ENCODE data around the gene TLCD2. TPM values are rescaled to one million over a fixed set of nuclear protein-coding genes. Genes with fewer than 3 reads are reported as not detected.
"Not testable (repeated sequence)": the region's sequence is repeated elsewhere in the genome, so short reads cannot be mapped to it uniquely, and the experiment has no call there.

Gene TLCD2
- total RNA-seq, 1 experiment from 2014 or later: 6.7 TPM

GRCh38 chr17:1710807-1711553 is 803 bp upstream of the TLCD2 start:
- ChIA-PET CTCF (no interaction called here), POLR2A (ENCODE audit: unreplicated experiment) (interaction anchor here (0.6 kb wide), 1 partner anchor 515 kb away, joined by 5 read pairs; no protein-coding TSS in a partner anchor)
- intact Hi-C loops (cut with micrococcal nuclease; ENCODE audit: unreplicated experiment): loop anchor here (10.0 kb wide), 1 partner anchor 304 kb away; no protein-coding TSS in a partner anchor

GRCh38 chr17:1709403-1709951 is 700 bp downstream of the TLCD2 start:
- 0 out of 2 replicates have a peak, but pooled peaks cover 14% of the 10 kb centered on the region for H3K36me3 ChIP-seq (ENCODE audit: low read depth)
- peaks cover 26% of the 10 kb centered on the region for H3F3A ChIP-seq (ENCODE audit: insufficient read depth, low read depth)
- peaks cover 4% of the 10 kb centered on the region; the same call in 1 of the 2 replicates for H4K20me1 ChIP-seq (ENCODE audit: insufficient read depth)
- DNase-seq: no peak
- BruUV-seq (replicated peaks): no TSS peak
- POLR2A ChIA-PET (ENCODE audit: unreplicated experiment): interaction anchor here (0.5 to 0.6 kb wide), 2 partner anchors 23 to 41 kb away, joined by 3 read pairs; no protein-coding TSS in a partner anchor
- no peak overlapping the region for H3K27ac ChIP-seq
- intact Hi-C loops (cut with micrococcal nuclease; ENCODE audit: unreplicated experiment): no loop called here
- H3K27me3 ChIP-seq (ENCODE audit: insufficient read depth, low read depth): no peaks in the 10 kb centered on the region
- peaks cover 20% of the 10 kb centered on the region for H3K79me2 ChIP-seq (ENCODE audit: low read depth)
- H3K9me3 ChIP-seq (ENCODE audit: insufficient read depth, low read depth): no peaks in the 10 kb centered on the region
- H3K9me2 ChIP-seq (ENCODE audit: insufficient read depth): no peaks in the 10 kb centered on the region
- CTCF ChIA-PET: interaction anchor here (1.0 kb wide), 1 partner anchor 25 kb away, joined by 3 read pairs; no protein-coding TSS in a partner anchor
- TF ChIP-seq EZH2 (IDR thresholded peaks at IDR 0.05; ENCODE audit: low read depth) (no peak), CTCF (conservative IDR thresholded peaks at IDR 0.05) (no peak)
- no peak overlapping the region for H2AFZ ChIP-seq
- peak overlapping the region; percentile 83 for H3K4me2 ChIP-seq
- H3K4me1 ChIP-seq (replicated peaks; ENCODE audit: insufficient read depth): peaks cover 18% of the 10 kb centered on the region
- peak overlapping the region; percentile 70 for H3K4me3 ChIP-seq

More at GRCh38 chr17:1710807-1711553, 803 bp upstream of the TLCD2 start:
- DNase-seq: no peak
- no peaks in the 10 kb centered on the region for H3K27me3 ChIP-seq (ENCODE audit: insufficient read depth, low read depth)
- H3F3A ChIP-seq (ENCODE audit: insufficient read depth, low read depth): peaks cover 30% of the 10 kb centered on the region
- peaks cover 4% of the 10 kb centered on the region; the same call in 1 of the 2 replicates for H4K20me1 ChIP-seq (ENCODE audit: insufficient read depth)
- H3K27ac ChIP-seq: peak overlapping the region; percentile 17; the same call in 1 of the 2 replicates
- no peaks in the 10 kb centered on the region for H3K9me2 ChIP-seq (ENCODE audit: insufficient read depth)
- 0 out of 2 replicates have a peak, but pooled peaks cover 14% of the 10 kb centered on the region for H3K36me3 ChIP-seq (ENCODE audit: low read depth)
- peaks cover 20% of the 10 kb centered on the region for H3K79me2 ChIP-seq (ENCODE audit: low read depth)
- peak overlapping the region; percentile 83 for H3K4me2 ChIP-seq
- peak overlapping the region; percentile 81; the same call in 1 of the 2 replicates for H2AFZ ChIP-seq
- BruUV-seq (replicated peaks): no TSS peak
- H3K4me1 ChIP-seq (replicated peaks; ENCODE audit: insufficient read depth): peaks cover 22% of the 10 kb centered on the region
- TF ChIP-seq EZH2 (IDR thresholded peaks at IDR 0.05; ENCODE audit: low read depth): no peak
- no peak for TF ChIP-seq CTCF (conservative IDR thresholded peaks at IDR 0.05)
- no peaks in the 10 kb centered on the region for H3K9me3 ChIP-seq (ENCODE audit: insufficient read depth, low read depth)
- H3K4me3 ChIP-seq: peak overlapping the region; percentile 70

- Histone ChIP-seq H3K4me1 (replicated peaks; ENCODE audit: insufficient read depth) (peaks cover 12% of the 10 kb centered on the region), H3K79me2 (ENCODE audit: low read depth) (peaks cover 16% of the 10 kb centered on the region), H3K36me3 (ENCODE audit: low read depth) (0 out of 2 replicates have a peak, but pooled peaks cover 14% of the 10 kb centered on the region), H3F3A (ENCODE audit: insufficient read depth, low read depth) (peaks cover 21% of the 10 kb centered on the region)
- H4K20me1 ChIP-seq (ENCODE audit: insufficient read depth); H3K27me3 ChIP-seq (ENCODE audit: insufficient read depth, low read depth); BruUV-seq (replicated peaks); H2AFZ ChIP-seq; H3K4me2 ChIP-seq; intact Hi-C loops (cut with micrococcal nuclease; ENCODE audit: unreplicated experiment); H3K4me3 ChIP-seq; H3K9me3 ChIP-seq (ENCODE audit: insufficient read depth, low read depth); H3K9me2 ChIP-seq (ENCODE audit: insufficient read depth); DNase-seq; H3K27ac ChIP-seq: not testable (repeated sequence)
- CTCF ChIA-PET: interaction anchor here (1.0 kb wide), 1 partner anchor 25 kb away, joined by 3 read pairs; no protein-coding TSS in a partner anchor
- POLR2A ChIA-PET (ENCODE audit: unreplicated experiment): interaction anchor here (0.5 kb wide), 1 partner anchor 22 kb away, joined by 3 read pairs; no protein-coding TSS in a partner anchor
These were observed 1.3 kb downstream of the TLCD2 start for GRCh38 chr17:1708791-1709346.

Measured in PC-9 (cell line).